GM18858 (cell line): ENCODE measurements around the gene CRTC2.

Experiments
- ATAC-seq: cut with Tn5 transposase; IDR thresholded peaks from one replicate; pipeline ENCODE4 v1.9.1; 2021; ENCODE audit not compliant: unreplicated experiment

CRTC2 gene

GRCh38 chr1:153899509-153899908 is 58.9 kb downstream of the CRTC2 start:
- ATAC-seq: no peak
